ENCODE data around the gene VPS13C.

The VPS13C gene

GRCh38 chr15:62060113-62060895, at the start of gene VPS13C:
VPS13C (minus strand) TSS chr15:62060447; CDS start chr15:62060374, 73 bp downstream.
- H3K36me3 ChIP-seq (ENCODE audit: insufficient read depth, low read length), result peaks cover 22% of the 10 kb centered on the region
- no peaks in the 10 kb centered on the region for H4K20me1 ChIP-seq (ENCODE audit: insufficient read depth, low read length)
- peak within 1 kb of the TSS; percentile 94 for H3K4me3 ChIP-seq (ENCODE audit: low read depth, low read length, poor library complexity, severe bottlenecking)
- H3K27me3 ChIP-seq (ENCODE audit: insufficient read depth, low read length), result no peaks in the 10 kb centered on the region
- TF ChIP-seq, protein P1, sequence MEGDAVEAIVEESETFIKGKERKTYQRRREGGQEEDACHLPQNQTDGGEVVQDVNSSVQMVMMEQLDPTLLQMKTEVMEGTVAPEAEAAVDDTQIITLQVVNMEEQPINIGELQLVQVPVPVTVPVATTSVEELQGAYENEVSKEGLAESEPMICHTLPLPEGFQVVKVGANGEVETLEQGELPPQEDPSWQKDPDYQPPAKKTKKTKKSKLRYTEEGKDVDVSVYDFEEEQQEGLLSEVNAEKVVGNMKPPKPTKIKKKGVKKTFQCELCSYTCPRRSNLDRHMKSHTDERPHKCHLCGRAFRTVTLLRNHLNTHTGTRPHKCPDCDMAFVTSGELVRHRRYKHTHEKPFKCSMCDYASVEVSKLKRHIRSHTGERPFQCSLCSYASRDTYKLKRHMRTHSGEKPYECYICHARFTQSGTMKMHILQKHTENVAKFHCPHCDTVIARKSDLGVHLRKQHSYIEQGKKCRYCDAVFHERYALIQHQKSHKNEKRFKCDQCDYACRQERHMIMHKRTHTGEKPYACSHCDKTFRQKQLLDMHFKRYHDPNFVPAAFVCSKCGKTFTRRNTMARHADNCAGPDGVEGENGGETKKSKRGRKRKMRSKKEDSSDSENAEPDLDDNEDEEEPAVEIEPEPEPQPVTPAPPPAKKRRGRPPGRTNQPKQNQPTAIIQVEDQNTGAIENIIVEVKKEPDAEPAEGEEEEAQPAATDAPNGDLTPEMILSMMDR (IDR thresholded peaks at IDR 0.05; ENCODE audit: low read length), result peak; percentile 73
- TF ChIP-seq EZH2 (IDR thresholded peaks at IDR 0.05; ENCODE audit: borderline replicate concordance, low read length), result no peak
- H3K9me2 ChIP-seq (ENCODE audit: low read depth, low read length), result no peaks in the 10 kb centered on the region
- no peaks in the 10 kb centered on the region for H3K9me3 ChIP-seq (ENCODE audit: low read length)
- peak within 1 kb of the TSS; percentile 84 for H3K9ac ChIP-seq (ENCODE audit: low read length)
- H3K79me2 ChIP-seq (ENCODE audit: insufficient read depth, low read length), result peaks cover 36% of the 10 kb centered on the region
- peaks cover 30% of the 10 kb centered on the region for H3K4me1 ChIP-seq (ENCODE audit: insufficient read depth, low read length, severe bottlenecking)
- peak within 1 kb of the TSS; percentile 94 for H2AFZ ChIP-seq (ENCODE audit: low read length)
- peak within 1 kb of the TSS; percentile 98 for H3K4me2 ChIP-seq (ENCODE audit: low read length)
- peak within 1 kb of the TSS; percentile 78 for H3K27ac ChIP-seq (ENCODE audit: low read depth, low read length, poor library complexity, severe bottlenecking)
- H3F3A ChIP-seq (ENCODE audit: insufficient read depth, low read length), result no peaks in the 10 kb centered on the region

DNA sequence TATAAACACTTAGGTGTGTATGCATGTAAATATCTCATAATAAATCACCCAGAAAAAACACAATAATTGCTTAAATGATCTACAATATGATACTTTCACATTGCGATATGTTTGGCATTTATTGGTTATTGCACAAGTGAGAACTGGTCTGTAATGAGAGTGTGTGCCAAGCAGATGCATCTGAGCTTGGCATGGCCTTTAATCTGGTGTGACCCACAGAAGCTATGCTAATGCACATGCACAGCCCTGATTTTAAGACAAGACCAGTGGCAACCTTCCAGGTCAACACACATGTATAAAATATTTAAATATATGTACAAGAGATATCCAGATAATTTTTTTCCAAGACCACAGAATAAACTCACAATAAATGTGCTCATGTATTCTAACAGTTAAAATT, 49.2 kb upstream of the VPS13C start:
- H3F3A ChIP-seq (ENCODE audit: insufficient read depth, low read length), result no peaks in the 10 kb centered on the region
- no peaks in the 10 kb centered on the region for H3K9me2 ChIP-seq (ENCODE audit: low read depth, low read length)
- H3K79me2 ChIP-seq (ENCODE audit: insufficient read depth, low read length), result no peaks in the 10 kb centered on the region
- H3K36me3 ChIP-seq (ENCODE audit: insufficient read depth, low read length), result no peaks in the 10 kb centered on the region
- no peak overlapping the region for H3K4me2 ChIP-seq (ENCODE audit: low read length)
- no peak for TF ChIP-seq EZH2 (IDR thresholded peaks at IDR 0.05; ENCODE audit: borderline replicate concordance, low read length)
- TF ChIP-seq, protein P1 (IDR thresholded peaks at IDR 0.05; ENCODE audit: low read length), result no peak
- H3K27me3 ChIP-seq (ENCODE audit: insufficient read depth, low read length), result no peaks in the 10 kb centered on the region
- no peak overlapping the region for H3K27ac ChIP-seq (ENCODE audit: low read depth, low read length, poor library complexity, severe bottlenecking)
- H4K20me1 ChIP-seq (ENCODE audit: insufficient read depth, low read length), result no peaks in the 10 kb centered on the region
- H3K9ac ChIP-seq (ENCODE audit: low read length), result no peak overlapping the region
- H3K9me3 ChIP-seq (ENCODE audit: low read length), result no peaks in the 10 kb centered on the region
- no peak overlapping the region for H3K4me3 ChIP-seq (ENCODE audit: low read depth, low read length, poor library complexity, severe bottlenecking)
- H2AFZ ChIP-seq (ENCODE audit: low read length), result no peak overlapping the region
- H3K4me1 ChIP-seq (ENCODE audit: insufficient read depth, low read length, severe bottlenecking), result no peaks in the 10 kb centered on the region

DNA sequence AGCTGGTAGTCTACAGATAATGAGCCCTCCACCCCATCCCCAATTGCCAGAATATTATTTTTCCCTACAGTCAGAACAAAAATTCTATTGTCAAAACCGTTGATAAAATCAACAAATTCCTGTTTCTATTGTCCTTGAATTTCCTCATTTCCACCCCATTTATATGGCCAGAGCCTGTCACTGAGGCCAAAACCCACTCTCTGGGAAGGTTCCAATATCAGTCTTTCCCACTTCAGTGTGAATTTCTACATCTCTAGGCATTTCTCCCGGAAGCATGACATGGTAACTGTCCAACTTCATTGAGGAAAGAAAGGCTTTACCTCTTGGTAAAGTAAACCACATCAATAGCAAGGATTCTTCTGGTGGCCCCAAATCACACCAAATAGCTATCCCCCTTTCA, 48.2 kb upstream of the VPS13C start:
- no peaks in the 10 kb centered on the region for H3K9me3 ChIP-seq (ENCODE audit: low read length)
- H3K27me3 ChIP-seq (ENCODE audit: insufficient read depth, low read length), result no peaks in the 10 kb centered on the region
- H3K79me2 ChIP-seq (ENCODE audit: insufficient read depth, low read length), result no peaks in the 10 kb centered on the region
- no peak overlapping the region for H3K4me3 ChIP-seq (ENCODE audit: low read depth, low read length, poor library complexity, severe bottlenecking)
- TF ChIP-seq, protein P1 (IDR thresholded peaks at IDR 0.05; ENCODE audit: low read length), result no peak
- H3K9me2 ChIP-seq (ENCODE audit: low read depth, low read length), result no peaks in the 10 kb centered on the region
- H3K4me2 ChIP-seq (ENCODE audit: low read length), result no peak overlapping the region
- H3K27ac ChIP-seq (ENCODE audit: low read depth, low read length, poor library complexity, severe bottlenecking), result no peak overlapping the region
- no peaks in the 10 kb centered on the region for H3K4me1 ChIP-seq (ENCODE audit: insufficient read depth, low read length, severe bottlenecking)
- no peaks in the 10 kb centered on the region for H3K36me3 ChIP-seq (ENCODE audit: insufficient read depth, low read length)
- no peak overlapping the region for H3K9ac ChIP-seq (ENCODE audit: low read length)
- no peaks in the 10 kb centered on the region for H3F3A ChIP-seq (ENCODE audit: insufficient read depth, low read length)
- H2AFZ ChIP-seq (ENCODE audit: low read length), result no peak overlapping the region
- H4K20me1 ChIP-seq (ENCODE audit: insufficient read depth, low read length), result no peaks in the 10 kb centered on the region

Data from OCI-LY1 (cell line).